SK-N-SH (cell line): ENCODE measurements around the gene MARK3. TPM values are rescaled to one million over a fixed set of nuclear protein-coding genes. Genes with fewer than 3 reads are reported as not detected.

Experiments used
- CTCF ChIA-PET: fragments of 300-600, 350-600 bp; formaldehyde crosslinking; extraction: SDS; loops from one replicate; lab custom pipeline; 2021; lab: Yijun Ruan, JAX
- POLR2A ChIA-PET: fragments of 350-600 bp; sonication (Branson Sonifier 250); formaldehyde crosslinking; extraction: SDS; loops from one replicate; lab custom pipeline; 2020; ENCODE audit warnings: antibody characterized with exemption, inconsistent platforms; lab: Yijun Ruan, JAX
- DNase-seq: peaks from one replicate; pipeline ENCODE4 v3.0.0; 2012
- H2AFZ ChIP-seq: fragments of 200-600 bp; sonication (generic); 2 replicates; pipeline ENCODE4 v1.8.1; 2016; ENCODE audit warnings: antibody characterized with exemption, mild to moderate bottlenecking, low read depth
- H3F3A ChIP-seq: fragments of 200-600 bp; sonication (generic); replicated peaks from 2 replicates; pipeline ENCODE3; 2016; ENCODE audit warnings: antibody characterized with exemption, mild to moderate bottlenecking; ENCODE audit not compliant: insufficient read depth
- H3K27ac ChIP-seq, 2 experiments: fragments of 200-500 bp in 1 of 2; fragments of 200-600 bp in 1 of 2; sonication (Bioruptor generic) in 1 of 2; sonication (generic), shearing (Covaris generic) in 1 of 2; 2 replicates each; pipeline versions ENCODE4 v1.5.1 to v1.6.1; 2014 to 2016; ENCODE audit warnings: low read depth in 2 of 2, inconsistent platforms in 1 of 2, low read length in 1 of 2, mild to moderate bottlenecking in 1 of 2, mixed read lengths in 1 of 2
- H3K27me3 ChIP-seq: fragments of 200-600 bp; sonication (generic), shearing (Covaris generic); 2 replicates; pipeline ENCODE4 v1.6.1; 2016; ENCODE audit warnings: mixed run types; ENCODE audit not compliant: insufficient read depth
- H3K36me3 ChIP-seq, 2 experiments: fragments of 200-500 bp in 1 of 2; fragments of 200-600 bp in 1 of 2; sonication (Bioruptor generic) in 1 of 2; sonication (generic) in 1 of 2; replicated peaks in 1 of 2; 2 replicates each; pipeline versions ENCODE3 to v1.5.1; 2014 to 2016; ENCODE audit warnings: low read length in 1 of 2, mild to moderate bottlenecking in 1 of 2; ENCODE audit not compliant: insufficient read depth in 2 of 2, control insufficient read depth in 1 of 2
- H3K4me1 ChIP-seq, 2 experiments: fragments of 200-500 bp in 1 of 2; fragments of 200-600 bp in 1 of 2; sonication (Bioruptor generic) in 1 of 2; sonication (generic), shearing (Covaris generic) in 1 of 2; 2 replicates each; pipeline versions ENCODE4 v1.5.1 to v1.6.1; 2014 to 2016; ENCODE audit warnings: low read depth in 1 of 2, low read length in 1 of 2, mixed run types in 1 of 2; ENCODE audit not compliant: insufficient read depth in 2 of 2, control insufficient read depth in 1 of 2
- H3K4me2 ChIP-seq: fragments of 200-600 bp; sonication (generic), shearing (Covaris generic); 2 replicates; pipeline ENCODE4 v1.6.1; 2017; ENCODE audit warnings: mixed run types
- H3K4me3 ChIP-seq, 2 experiments: fragments of 200-500 bp in 1 of 2; fragments of 200-600 bp in 1 of 2; sonication (Bioruptor generic) in 1 of 2; sonication (generic), shearing (Covaris generic) in 1 of 2; 2 replicates each; pipeline versions ENCODE4 v1.5.1 to v1.8.1; 2014 to 2016; ENCODE audit warnings: low read depth in 2 of 2, inconsistent platforms in 1 of 2, low read length in 1 of 2, mild to moderate bottlenecking in 1 of 2, mixed read lengths in 1 of 2, moderate library complexity in 1 of 2
- H3K79me2 ChIP-seq: fragments of 200-600 bp; sonication (generic); 2 replicates; pipeline ENCODE4 v1.8.1; 2017; ENCODE audit warnings: mild to moderate bottlenecking; ENCODE audit not compliant: insufficient read depth
- H3K9ac ChIP-seq: fragments of 200-600 bp; sonication (generic); 2 replicates; pipeline ENCODE4 v1.6.1; 2017; ENCODE audit warnings: mixed run types
- H3K9me2 ChIP-seq: fragments of 200-600 bp; sonication (generic); 2 replicates; pipeline ENCODE4 v1.6.1; 2017; ENCODE audit warnings: mixed run types
- H3K9me3 ChIP-seq: fragments of 200-600 bp; sonication (generic); 2 replicates; pipeline ENCODE4 v1.6.1; 2017; ENCODE audit warnings: mixed run types, mild to moderate bottlenecking, moderate library complexity
- H4K20me1 ChIP-seq: fragments of 200-600 bp; sonication (generic); 2 replicates; pipeline ENCODE4 v1.6.1; 2017; ENCODE audit warnings: mild to moderate bottlenecking, mixed run types; ENCODE audit not compliant: insufficient read depth
- ELF1 ChIP-seq: IDR thresholded peaks from 2 replicates; pipeline ENCODE4 v1.4.0; 2012
- FOXJ3 ChIP-seq: sonication (generic); formaldehyde crosslinking; IDR thresholded peaks from 2 replicates; pipeline ENCODE4 v1.5.1; 2020; ENCODE audit warnings: mild to moderate bottlenecking, missing genetic modification reagents
- GATA2 ChIP-seq: sonication (generic); formaldehyde crosslinking; IDR thresholded peaks from 2 replicates; pipeline ENCODE4 v1.5.0; 2020; ENCODE audit warnings: mild to moderate bottlenecking, missing genetic modification reagents
- MEF2A ChIP-seq: IDR thresholded peaks from 2 replicates; pipeline ENCODE4 v1.4.0; 2012; ENCODE audit warnings: low read depth, borderline replicate concordance
- MXI1 ChIP-seq: IDR thresholded peaks from 2 replicates; pipeline ENCODE4 v1.6.1; 2012; ENCODE audit warnings: mild to moderate bottlenecking, low read depth, low read length, improper control_type of control experiment
- NRF1 ChIP-seq: IDR thresholded peaks from 2 replicates; pipeline ENCODE4 v1.6.1; 2012; ENCODE audit warnings: low read depth, mild to moderate bottlenecking, low read length
- RFX5 ChIP-seq: IDR thresholded peaks from 2 replicates; pipeline ENCODE4 v1.6.1; 2012; ENCODE audit warnings: mild to moderate bottlenecking, improper control_type of control experiment, low read length
- SMC3 ChIP-seq: IDR thresholded peaks from 2 replicates; pipeline ENCODE4 v1.6.1; 2012; ENCODE audit warnings: low read depth, low read length, improper control_type of control experiment
- TCF12 ChIP-seq: IDR thresholded peaks from 2 replicates; pipeline ENCODE4 v1.4.0; 2012
- TEAD4 ChIP-seq: IDR thresholded peaks from 2 replicates; pipeline ENCODE4 v1.4.0; 2012; ENCODE audit warnings: mild to moderate bottlenecking, borderline replicate concordance; ENCODE audit not compliant: insufficient read depth
- USF1 ChIP-seq: IDR thresholded peaks from 2 replicates; pipeline ENCODE4 v1.4.0; 2012; ENCODE audit warnings: low read depth, borderline replicate concordance
- WGBS: methylation state at CpG from one replicate; pipeline ENCODE4 v1.1.6; 2017; ENCODE audit warnings: low lambda C conversion rate; 5-methylcytosine and 5-hydroxymethylcytosine counted together
- polyA plus RNA-seq, 3 experiments: library from polyadenylated mRNA; depleted of rRNA; stranded (reverse); fragments of >200 nt; gene quantifications; 2 replicates each; pipeline ENCODE4 v1.2.3, GENCODE V29; 2012
- TF ChIP-seq, protein P1 (sequence below): fragments of 150-350 bp; IDR thresholded peaks from 2 replicates; pipeline ENCODE4 v1.6.1; 2016; ENCODE audit warnings: mild to moderate bottlenecking, low read depth, low read length
- TF ChIP-seq, protein P2 (sequence below): fragments of 200-600 bp; sonication (generic); IDR thresholded peaks from 2 replicates; pipeline ENCODE4 v1.6.1; 2017; ENCODE audit warnings: antibody characterized with exemption, mild to moderate bottlenecking, moderate library complexity

Gene MARK3
- polyA plus RNA-seq, 1 of the 3 experiments (the other 2 are of a cell fraction): 73.4 TPM

GRCh38 chr14:103374121-103374520 is 11.1 kb upstream of the MARK3 start:
- DNase-seq: peak; percentile 79
- Histone ChIP-seq H3K36me3 (no peaks in the 10 kb centered on the region), H3K9ac (no peak overlapping the region), H3K4me2 (no peak overlapping the region), H3K9me2 (no peaks in the 10 kb centered on the region), H3K79me2 (no peaks in the 10 kb centered on the region), H3K4me1 (peaks cover 0 to 6% of the 10 kb centered on the region in 2 experiments; a peak in 2 of 4 replicates), H3F3A (peaks cover 15% of the 10 kb centered on the region), H3K4me3 (peak overlapping the region in 1 of 2 experiments; percentile 35; a peak in 2 of 4 replicates), H3K9me3 (no peaks in the 10 kb centered on the region), H2AFZ (peak overlapping the region; percentile 57; the same call in 1 of the 2 replicates), H4K20me1 (no peaks in the 10 kb centered on the region), H3K27ac (peak overlapping the region in 1 of 2 experiments; percentile 34; a peak in 1 of 4 replicates), H3K27me3 (no peaks in the 10 kb centered on the region)
- WGBS: 32% methylated on average over 10 of the region's 11 CpGs
- CTCF ChIA-PET: interaction anchor here (1.0 to 6.4 kb wide), 4 partner anchors 11 to 23 kb away, joined by 3 to 48 read pairs (median 6); partner anchors contain the start of gene MARK3
- TF ChIP-seq, protein P1, sequence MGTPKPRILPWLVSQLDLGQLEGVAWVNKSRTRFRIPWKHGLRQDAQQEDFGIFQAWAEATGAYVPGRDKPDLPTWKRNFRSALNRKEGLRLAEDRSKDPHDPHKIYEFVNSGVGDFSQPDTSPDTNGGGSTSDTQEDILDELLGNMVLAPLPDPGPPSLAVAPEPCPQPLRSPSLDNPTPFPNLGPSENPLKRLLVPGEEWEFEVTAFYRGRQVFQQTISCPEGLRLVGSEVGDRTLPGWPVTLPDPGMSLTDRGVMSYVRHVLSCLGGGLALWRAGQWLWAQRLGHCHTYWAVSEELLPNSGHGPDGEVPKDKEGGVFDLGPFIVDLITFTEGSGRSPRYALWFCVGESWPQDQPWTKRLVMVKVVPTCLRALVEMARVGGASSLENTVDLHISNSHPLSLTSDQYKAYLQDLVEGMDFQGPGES: no peak
- no peak for TF ChIP-seq TEAD4
- TF ChIP-seq, protein P2, sequence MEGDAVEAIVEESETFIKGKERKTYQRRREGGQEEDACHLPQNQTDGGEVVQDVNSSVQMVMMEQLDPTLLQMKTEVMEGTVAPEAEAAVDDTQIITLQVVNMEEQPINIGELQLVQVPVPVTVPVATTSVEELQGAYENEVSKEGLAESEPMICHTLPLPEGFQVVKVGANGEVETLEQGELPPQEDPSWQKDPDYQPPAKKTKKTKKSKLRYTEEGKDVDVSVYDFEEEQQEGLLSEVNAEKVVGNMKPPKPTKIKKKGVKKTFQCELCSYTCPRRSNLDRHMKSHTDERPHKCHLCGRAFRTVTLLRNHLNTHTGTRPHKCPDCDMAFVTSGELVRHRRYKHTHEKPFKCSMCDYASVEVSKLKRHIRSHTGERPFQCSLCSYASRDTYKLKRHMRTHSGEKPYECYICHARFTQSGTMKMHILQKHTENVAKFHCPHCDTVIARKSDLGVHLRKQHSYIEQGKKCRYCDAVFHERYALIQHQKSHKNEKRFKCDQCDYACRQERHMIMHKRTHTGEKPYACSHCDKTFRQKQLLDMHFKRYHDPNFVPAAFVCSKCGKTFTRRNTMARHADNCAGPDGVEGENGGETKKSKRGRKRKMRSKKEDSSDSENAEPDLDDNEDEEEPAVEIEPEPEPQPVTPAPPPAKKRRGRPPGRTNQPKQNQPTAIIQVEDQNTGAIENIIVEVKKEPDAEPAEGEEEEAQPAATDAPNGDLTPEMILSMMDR: no peak
- no peak for TF ChIP-seq USF1
- TF ChIP-seq RFX5: no peak
- peak; percentile 49 for TF ChIP-seq GATA2
- TF ChIP-seq FOXJ3: no peak
- peak; percentile 63; the same call in 1 of the 2 replicates for TF ChIP-seq NRF1
- TF ChIP-seq MXI1: peak; percentile 25; the same call in 1 of the 2 replicates
- POLR2A ChIA-PET: interaction anchor here (0.9 to 1.2 kb wide), 3 partner anchors 8 to 40 kb away, joined by 4 to 5 read pairs (median 4); partner anchors contain the start of gene EIF5

- TF ChIP-seq TEAD4 (no peak), ELF1 (no peak), SMC3 (no peak), MEF2A (no peak), TCF12 (no peak)
- TF ChIP-seq, protein P2: no peak
- H3K27me3 ChIP-seq: no peaks in the 10 kb centered on the region
- no peaks in the 10 kb centered on the region for H3K9me3 ChIP-seq
- no peak overlapping the region for H3K4me3 ChIP-seq
- CTCF ChIA-PET: interaction anchor here (0.7 to 6.4 kb wide), 4 partner anchors 13 to 273 kb away, joined by 3 to 48 read pairs (median 6); no protein-coding TSS in a partner anchor
- H3K9me2 ChIP-seq: no peaks in the 10 kb centered on the region
- POLR2A ChIA-PET: no interaction called here
- WGBS: 100% methylated on average over 2 of the region's 2 CpGs
- H3K4me1 ChIP-seq: peaks cover 2 to 6% of the 10 kb centered on the region in 2 experiments; a peak in 2 of 4 replicates
- no peaks in the 10 kb centered on the region for H3K36me3 ChIP-seq
- H3K27ac ChIP-seq: no peak overlapping the region
- H3K79me2 ChIP-seq: no peaks in the 10 kb centered on the region
- no peak overlapping the region for H2AFZ ChIP-seq
- DNase-seq: no peak
- no peak overlapping the region for H3K9ac ChIP-seq
- H3K4me2 ChIP-seq: no peak overlapping the region
- no peaks in the 10 kb centered on the region for H4K20me1 ChIP-seq
- H3F3A ChIP-seq: peaks cover 10% of the 10 kb centered on the region
These were observed 7.6 kb upstream of the MARK3 start for GRCh38 chr14:103377522-103378037.
